AG04449 (cell line): Measurements from ENCODE around the gene SRCAP.

ENCODE experiments used
- CTCF ChIA-PET: fragments of 350-600 bp; formaldehyde crosslinking; extraction: SDS; loops from one replicate; lab custom pipeline; 2021; ENCODE audit warnings: antibody characterized with exemption; lab: Yijun Ruan, JAX
- POLR2A ChIA-PET: fragments of 400-600, 350-600 bp; formaldehyde crosslinking; extraction: SDS; loops from one replicate; lab custom pipeline; 2020; ENCODE audit warnings: antibody characterized with exemption, inconsistent platforms; lab: Yijun Ruan, JAX
- DNase-seq: peaks from one replicate; pipeline ENCODE4 v3.0.0-alpha.2; 2010; ENCODE audit warnings: low read depth, low spot score
- H3K4me3 ChIP-seq: 2 replicates; pipeline ENCODE4 v1.5.1; 2011; ENCODE audit warnings: low read depth, mild to moderate bottlenecking, control low read depth, low read length
- TF ChIP-seq, protein P1 (sequence below): IDR thresholded peaks from one replicate; pipeline ENCODE4 v1.5.1; 2011; ENCODE audit warnings: mild to moderate bottlenecking, moderate library complexity, low read length, control low read depth, inconsistent platforms; ENCODE audit not compliant: insufficient read depth; ENCODE audit errors: missing control alignments

The SRCAP gene

DNA sequence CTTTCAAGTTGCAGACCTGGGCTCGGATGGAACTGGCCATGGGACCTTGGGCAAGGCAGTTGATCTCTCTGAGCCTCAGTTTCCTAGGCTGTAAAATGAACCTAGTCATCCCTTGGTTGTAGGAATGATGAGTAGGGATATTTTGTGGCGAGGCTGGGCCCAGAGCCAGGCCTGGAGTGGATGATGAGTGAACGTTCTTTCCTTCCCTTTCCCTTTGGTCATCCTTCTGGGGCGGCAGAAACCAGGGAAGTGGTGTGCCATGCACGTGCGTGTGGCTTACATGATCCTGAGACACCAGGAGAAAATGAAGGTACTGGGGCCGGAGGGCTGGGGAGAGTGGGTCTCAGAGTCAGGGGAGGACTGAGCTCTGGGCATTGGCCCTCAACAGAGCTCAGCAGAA lies 32.3 kb upstream of the SRCAP start:
- DNase-seq = no peak
- POLR2A ChIA-PET = no interaction called here
- no peak overlapping the region for H3K4me3 ChIP-seq
- CTCF ChIA-PET = interaction anchor here (0.8 to 2.0 kb wide), 4 partner anchors 8 to 31 kb away, joined by 4 to 17 read pairs (median 5); no protein-coding TSS in a partner anchor
- TF ChIP-seq, protein P1, sequence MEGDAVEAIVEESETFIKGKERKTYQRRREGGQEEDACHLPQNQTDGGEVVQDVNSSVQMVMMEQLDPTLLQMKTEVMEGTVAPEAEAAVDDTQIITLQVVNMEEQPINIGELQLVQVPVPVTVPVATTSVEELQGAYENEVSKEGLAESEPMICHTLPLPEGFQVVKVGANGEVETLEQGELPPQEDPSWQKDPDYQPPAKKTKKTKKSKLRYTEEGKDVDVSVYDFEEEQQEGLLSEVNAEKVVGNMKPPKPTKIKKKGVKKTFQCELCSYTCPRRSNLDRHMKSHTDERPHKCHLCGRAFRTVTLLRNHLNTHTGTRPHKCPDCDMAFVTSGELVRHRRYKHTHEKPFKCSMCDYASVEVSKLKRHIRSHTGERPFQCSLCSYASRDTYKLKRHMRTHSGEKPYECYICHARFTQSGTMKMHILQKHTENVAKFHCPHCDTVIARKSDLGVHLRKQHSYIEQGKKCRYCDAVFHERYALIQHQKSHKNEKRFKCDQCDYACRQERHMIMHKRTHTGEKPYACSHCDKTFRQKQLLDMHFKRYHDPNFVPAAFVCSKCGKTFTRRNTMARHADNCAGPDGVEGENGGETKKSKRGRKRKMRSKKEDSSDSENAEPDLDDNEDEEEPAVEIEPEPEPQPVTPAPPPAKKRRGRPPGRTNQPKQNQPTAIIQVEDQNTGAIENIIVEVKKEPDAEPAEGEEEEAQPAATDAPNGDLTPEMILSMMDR = no peak

DNA sequence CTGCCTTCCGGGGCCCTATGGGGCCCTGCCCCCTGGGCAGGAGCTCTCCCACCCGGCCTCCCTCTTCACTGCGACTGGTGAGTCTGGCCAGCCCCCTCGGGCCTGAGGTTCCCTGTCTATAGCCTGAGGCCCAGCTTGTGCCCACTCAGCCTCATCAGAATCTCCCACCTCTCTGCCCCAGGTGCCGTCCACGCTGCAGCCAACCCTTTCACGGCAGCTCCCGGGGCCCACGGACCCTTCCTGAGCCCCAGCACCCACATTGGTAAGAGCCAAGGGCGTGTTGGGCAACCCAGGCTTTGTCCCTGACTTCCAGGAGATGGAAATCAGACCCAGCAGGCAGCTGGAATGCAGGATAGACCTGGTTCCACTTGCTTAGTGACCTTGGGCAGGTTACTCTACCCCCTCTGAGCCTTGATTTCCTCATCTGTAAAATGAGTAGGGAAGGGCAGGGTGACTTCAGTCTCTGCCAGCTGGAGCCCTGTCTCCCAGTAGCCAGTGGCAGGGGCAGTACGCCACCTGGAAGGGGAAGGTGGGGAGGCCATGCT lies 31.5 kb upstream of the SRCAP start:
- DNase-seq = no peak
- no peak overlapping the region for H3K4me3 ChIP-seq
- TF ChIP-seq, protein P1 = no peak
- ChIA-PET CTCF (interaction anchor here (0.6 to 1.1 kb wide), 3 partner anchors 8 to 27 kb away, joined by 3 to 5 read pairs (median 4); no protein-coding TSS in a partner anchor), POLR2A (interaction anchor here (0.6 kb wide), 1 partner anchor 606 kb away, joined by 3 read pairs; no protein-coding TSS in a partner anchor)

DNA sequence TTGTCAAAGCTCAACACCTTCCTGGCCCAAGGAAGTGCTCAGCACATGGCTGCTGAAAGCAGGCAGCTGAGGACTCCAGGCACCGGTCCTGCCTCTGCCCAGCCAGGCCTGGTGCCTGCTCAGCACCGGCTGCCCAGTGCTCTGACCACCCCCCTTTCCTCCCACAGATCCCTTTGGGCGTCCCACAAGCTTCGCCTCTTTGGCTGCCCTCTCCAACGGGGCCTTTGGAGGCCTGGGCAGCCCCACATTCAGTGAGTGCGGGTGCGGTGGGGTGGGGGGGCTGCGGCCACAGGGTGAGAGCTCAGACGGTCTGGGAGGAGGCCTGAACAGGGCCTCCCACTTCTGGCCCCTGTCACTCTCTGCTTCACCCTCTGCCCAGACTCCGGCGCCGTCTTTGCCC lies 30.6 kb upstream of the SRCAP start:
- POLR2A ChIA-PET = no interaction called here
- TF ChIP-seq, protein P1 = no peak
- CTCF ChIA-PET = no interaction called here
- no peak for DNase-seq
- H3K4me3 ChIP-seq = no peak overlapping the region

DNA sequence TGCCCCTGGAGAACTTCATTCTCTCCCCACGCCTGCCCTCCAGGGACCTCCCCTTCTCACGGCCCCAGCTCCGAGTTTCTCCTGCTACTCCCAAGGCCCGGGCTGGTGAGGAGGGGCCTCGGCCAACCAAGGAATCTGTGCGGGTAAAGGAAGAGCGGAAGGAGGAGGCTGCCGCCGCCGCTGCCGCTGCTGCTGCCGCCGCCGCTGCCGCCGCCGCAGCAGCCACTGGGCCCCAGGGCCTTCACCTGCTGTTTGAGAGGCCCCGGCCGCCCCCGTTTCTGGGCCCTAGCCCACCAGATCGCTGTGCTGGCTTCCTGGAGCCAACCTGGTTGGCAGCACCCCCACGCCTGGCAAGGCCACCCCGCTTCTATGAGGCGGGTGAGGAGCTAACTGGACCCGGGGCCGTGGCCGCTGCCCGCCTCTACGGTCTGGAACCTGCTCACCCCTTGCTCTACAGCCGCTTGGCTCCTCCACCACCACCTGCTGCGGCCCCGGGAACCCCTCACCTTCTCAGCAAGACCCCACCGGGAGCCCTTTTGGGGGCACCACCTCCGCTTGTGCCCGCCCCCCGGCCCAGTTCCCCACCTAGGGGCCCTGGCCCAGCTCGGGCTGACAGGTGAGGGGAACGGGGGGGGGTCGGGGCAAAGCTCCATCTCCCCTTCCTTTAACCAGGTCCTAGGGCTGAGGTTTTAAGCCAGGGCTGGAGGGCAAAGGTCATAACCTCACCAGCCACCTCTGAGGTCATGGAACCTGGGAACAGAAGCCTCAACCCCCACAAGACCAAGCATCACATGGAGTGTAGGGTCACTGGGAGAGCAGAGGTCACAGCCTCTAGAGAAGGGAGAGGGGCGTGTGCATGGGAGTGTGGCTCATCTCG lies 29.7 kb upstream of the SRCAP start:
- no peak overlapping the region for H3K4me3 ChIP-seq
- CTCF ChIA-PET = interaction anchor here (1.3 kb wide), 1 partner anchor 8 kb away, joined by 3 read pairs; no protein-coding TSS in a partner anchor
- DNase-seq = no peak
- TF ChIP-seq, protein P1 = no peak
- POLR2A ChIA-PET = no interaction called here

DNA sequence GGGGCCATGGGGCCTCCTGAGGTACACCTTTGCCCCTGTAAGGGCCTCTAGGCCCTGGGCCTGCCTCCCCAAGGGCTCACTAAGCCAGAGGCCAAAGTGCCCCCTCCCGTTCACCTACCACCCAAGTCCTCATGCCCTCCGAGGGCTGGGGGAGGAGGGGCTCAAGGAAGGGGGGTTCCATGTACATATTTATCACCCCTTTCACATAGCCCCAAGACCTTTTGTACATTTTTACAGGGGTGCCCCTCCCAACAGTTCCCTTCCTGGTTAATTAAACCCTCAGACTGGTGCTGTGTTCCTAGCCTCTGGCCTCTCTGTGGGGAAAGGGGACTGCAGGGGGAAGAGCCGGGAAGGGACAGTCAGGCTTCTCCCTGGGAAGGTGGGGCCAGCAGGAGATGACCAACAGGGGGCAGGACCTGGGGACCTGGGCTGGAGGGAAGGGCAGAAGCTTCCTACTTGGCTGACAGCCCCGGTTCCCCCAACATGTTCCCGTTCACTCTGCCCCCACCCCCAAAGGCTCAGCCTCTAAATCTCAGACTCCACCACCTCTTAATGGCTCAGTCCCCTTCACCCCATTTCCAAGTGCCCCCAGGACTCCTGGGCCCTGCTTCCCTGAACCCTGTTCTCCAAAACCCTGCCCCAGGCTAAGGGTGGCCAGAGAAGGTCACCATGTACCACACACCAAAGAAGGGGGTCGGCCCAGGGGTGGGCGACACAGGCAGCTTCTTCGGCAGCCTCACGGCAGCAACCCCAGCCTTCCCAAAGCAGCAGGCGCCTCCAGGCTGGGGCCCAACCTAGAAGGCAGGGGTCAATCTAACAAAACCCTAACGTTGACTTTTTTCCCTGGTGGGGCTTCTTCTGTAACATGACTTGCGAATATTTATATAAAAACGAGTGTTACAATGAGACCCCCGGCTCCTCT lies 28.8 kb upstream of the SRCAP start:
- POLR2A ChIA-PET = no interaction called here
- no peak for DNase-seq
- no peak overlapping the region for H3K4me3 ChIP-seq
- TF ChIP-seq, protein P1 = no peak
- CTCF ChIA-PET = interaction anchor here (1.3 kb wide), 1 partner anchor 9 kb away, joined by 3 read pairs; no protein-coding TSS in a partner anchor
